IPS-18c (cell line): Measurements from ENCODE around the gene PPM1M.

ENCODE experiments used
- H3K4me3 ChIP-seq: 2 replicates; pipeline ENCODE4 v1.7.0; 2013; ENCODE audit warnings: low read depth, mild to moderate bottlenecking, low read length, moderate library complexity; ENCODE audit not compliant: insufficient read depth
- H3K9me3 ChIP-seq: one replicate; pipeline ENCODE4 v1.6.1; 2013; ENCODE audit warnings: mild to moderate bottlenecking, low read length, moderate library complexity; ENCODE audit not compliant: control insufficient read depth, insufficient read depth

PPM1M gene

GRCh38 chr3:52226229-52226817 lies 19.2 kb upstream of the PPM1M start:
- Histone ChIP-seq H3K9me3 (peaks cover 2% of the 10 kb centered on the region), H3K4me3 (no peak overlapping the region)

- Histone ChIP-seq H3K4me3 (no peak overlapping the region), H3K9me3 (peaks cover 2% of the 10 kb centered on the region)
Measured at GRCh38 chr3:52227117-52227516, 18.4 kb upstream of the PPM1M start.

- H3K9me3 ChIP-seq: peaks cover 2% of the 10 kb centered on the region
- no peak overlapping the region for H3K4me3 ChIP-seq
Measured at GRCh38 chr3:52227766-52228165, 17.8 kb upstream of the PPM1M start.

DNA sequence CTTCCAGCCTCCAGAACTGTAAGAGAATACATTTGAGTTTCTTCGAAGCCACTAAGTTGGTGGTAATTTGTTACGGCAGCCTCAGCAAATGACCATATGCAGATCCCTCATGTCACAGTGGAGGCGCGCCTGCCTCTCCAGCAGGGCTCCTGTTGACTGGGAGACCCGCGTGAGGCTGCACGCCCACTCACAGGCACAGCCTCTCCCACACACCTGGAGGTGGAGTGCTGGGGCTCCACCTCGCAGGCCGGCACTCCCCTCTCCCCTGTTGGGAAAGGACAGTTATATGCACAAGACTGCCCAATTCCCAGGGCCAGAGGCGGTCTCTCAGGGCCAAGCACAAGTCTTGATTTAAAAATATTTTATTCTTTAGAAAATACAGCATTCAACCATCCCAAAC lies 17.3 kb upstream of the PPM1M start:
- no peaks in the 10 kb centered on the region for H3K9me3 ChIP-seq
- no peak overlapping the region for H3K4me3 ChIP-seq

DNA sequence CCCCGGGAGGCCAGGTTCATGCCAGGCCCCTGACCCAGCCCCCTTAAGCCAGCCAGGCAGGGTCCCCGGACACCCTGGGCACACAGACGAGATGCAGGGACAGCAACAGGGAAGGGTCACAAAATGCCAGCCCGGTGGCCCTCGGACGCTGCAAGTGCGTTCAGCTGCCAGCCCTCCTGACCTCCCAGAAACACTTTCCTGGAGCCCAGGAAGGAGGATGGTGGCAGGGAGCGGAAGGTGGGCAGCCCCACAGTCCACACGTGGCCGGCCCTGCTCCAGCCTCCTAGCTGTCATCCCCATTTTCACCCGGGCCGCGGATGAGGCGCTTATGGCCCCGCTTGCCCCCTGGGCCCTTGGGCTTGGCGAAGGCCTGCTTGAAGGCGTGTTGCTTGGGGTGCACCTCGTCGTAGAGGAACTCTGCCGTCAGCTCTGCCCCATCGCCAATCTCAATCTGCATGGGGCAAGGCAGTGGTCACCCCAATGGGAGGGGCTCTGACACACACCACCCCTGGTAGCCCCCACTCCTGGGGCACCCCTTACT lies 16.7 kb upstream of the PPM1M start:
- Histone ChIP-seq H3K4me3 (no peak overlapping the region), H3K9me3 (no peaks in the 10 kb centered on the region)

DNA sequence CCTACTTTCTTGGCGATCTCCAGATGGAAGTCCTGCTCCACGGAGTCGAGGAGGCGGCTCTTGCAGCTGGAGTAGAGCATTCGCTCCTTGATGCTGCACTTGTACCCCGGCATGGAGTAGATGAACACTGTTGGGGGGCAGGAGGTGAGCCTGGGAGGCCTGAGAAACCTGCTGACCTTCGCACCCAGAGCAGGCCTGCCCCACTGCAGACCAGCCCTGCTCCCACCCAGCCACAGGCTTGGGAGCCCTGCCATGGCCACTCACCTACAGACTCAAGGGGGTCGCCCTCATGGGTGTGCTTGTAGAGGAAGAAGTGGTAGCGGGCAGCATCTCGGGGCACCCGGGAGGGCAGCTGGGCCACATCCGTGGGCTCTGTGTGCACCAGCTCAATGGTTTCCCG lies 15.9 kb upstream of the PPM1M start:
- H3K9me3 ChIP-seq: no peaks in the 10 kb centered on the region

DNA sequence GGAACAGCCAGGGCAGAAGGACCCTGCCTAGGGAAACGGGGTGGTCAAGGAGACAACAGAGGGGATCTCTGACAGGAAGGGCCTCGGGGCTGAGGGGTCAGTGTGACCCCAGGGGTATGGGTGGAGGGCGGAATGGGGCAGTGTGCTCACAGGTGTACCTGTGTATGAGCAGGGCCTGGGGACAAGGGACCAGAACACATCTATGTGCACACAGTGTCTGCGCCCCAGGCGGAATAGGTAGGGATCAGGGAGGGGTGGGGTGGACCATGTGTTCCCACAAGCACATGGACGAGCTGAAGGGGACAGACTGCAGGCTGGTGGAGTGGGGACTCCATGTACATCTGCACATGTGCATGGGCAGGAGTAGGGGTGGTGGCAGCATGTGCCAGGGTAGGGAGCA lies 15.1 kb upstream of the PPM1M start:
- no peaks in the 10 kb centered on the region for H3K9me3 ChIP-seq
- no peak overlapping the region for H3K4me3 ChIP-seq

More for the DNA sequence above, 15.9 kb upstream of the PPM1M start:
- H3K4me3 ChIP-seq: no peak overlapping the region

- Histone ChIP-seq H3K4me3 (no peak overlapping the region), H3K9me3 (no peaks in the 10 kb centered on the region)
Measured at GRCh38 chr3:52230889-52231499, 14.6 kb upstream of the PPM1M start.

DNA sequence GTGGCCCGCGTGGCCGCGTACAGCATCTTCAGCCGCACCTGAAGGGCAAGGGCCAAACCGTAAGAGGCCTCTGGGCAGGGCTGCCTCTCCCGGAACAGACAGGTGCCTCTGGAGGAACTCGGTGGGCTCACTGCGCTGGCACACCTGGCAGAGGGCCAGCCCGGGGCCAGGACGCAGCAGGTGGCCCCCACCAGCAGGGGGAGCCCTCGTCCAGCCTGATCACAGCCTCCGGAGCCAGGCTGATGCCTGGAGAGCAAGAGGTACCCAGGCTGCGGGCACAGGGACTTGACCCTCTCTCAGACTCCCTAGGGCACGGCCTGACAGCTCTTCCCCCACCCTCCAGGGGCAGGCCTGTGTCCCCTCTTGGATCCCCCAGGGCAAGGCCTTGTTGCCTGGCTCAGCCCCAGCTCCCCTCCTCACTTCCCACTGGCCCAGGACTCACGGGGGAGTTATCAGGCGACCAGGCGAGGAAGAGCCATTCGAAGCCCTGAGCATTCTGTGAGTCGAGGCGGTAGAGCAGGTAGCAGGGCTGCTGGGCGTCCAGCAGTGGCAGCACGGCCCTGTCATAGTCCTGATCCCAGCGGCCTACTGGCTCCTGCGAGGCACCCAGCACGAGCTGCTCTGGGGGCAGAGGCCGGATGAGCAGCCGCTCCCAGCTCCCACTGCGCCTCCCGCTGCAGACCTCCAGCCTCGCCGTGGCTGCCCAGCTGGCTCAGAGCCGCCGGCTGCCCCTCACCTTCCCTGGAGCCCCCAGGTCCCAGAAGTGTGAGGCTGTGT lies 13.9 kb upstream of the PPM1M start:
- H3K9me3 ChIP-seq: no peaks in the 10 kb centered on the region
- no peak overlapping the region for H3K4me3 ChIP-seq

- no peak overlapping the region for H3K4me3 ChIP-seq
- H3K9me3 ChIP-seq: no peaks in the 10 kb centered on the region
Measured at GRCh38 chr3:52232279-52233107, 13.1 kb upstream of the PPM1M start.

GRCh38 chr3:52233108-52233591 lies 12.4 kb upstream of the PPM1M start:
- Histone ChIP-seq H3K4me3 (no peak overlapping the region), H3K9me3 (no peaks in the 10 kb centered on the region)

- Histone ChIP-seq H3K9me3 (no peaks in the 10 kb centered on the region), H3K4me3 (no peak overlapping the region)
Measured at GRCh38 chr3:52233968-52234367, 11.6 kb upstream of the PPM1M start.

- Histone ChIP-seq H3K9me3 (no peaks in the 10 kb centered on the region), H3K4me3 (no peak overlapping the region)
Measured at GRCh38 chr3:52234516-52235447, 10.8 kb upstream of the PPM1M start.

GRCh38 chr3:52236424-52236886 lies 9.1 kb upstream of the PPM1M start:
- no peaks in the 10 kb centered on the region for H3K9me3 ChIP-seq
- H3K4me3 ChIP-seq: no peak overlapping the region

- peak overlapping the region; percentile 99; the same call in 1 of the 2 replicates for H3K4me3 ChIP-seq
- no peaks in the 10 kb centered on the region for H3K9me3 ChIP-seq
Measured at GRCh38 chr3:52237006-52237656, 8.4 kb upstream of the PPM1M start.
